ENCODE data around the gene MCM6.

- TF ChIP-seq CTCF (IDR thresholded peaks at IDR 0.05; ENCODE audit: poor library complexity, severe bottlenecking) (no peak), POLR2AphosphoS5 (IDR thresholded peaks at IDR 0.05) (no peak), EZH2 (IDR thresholded peaks at IDR 0.05; ENCODE audit: borderline replicate concordance, insufficient read depth, low read length, poor library complexity, severe bottlenecking) (no peak)
Observed at GRCh38 chr2:135817466-135817865, 58.8 kb downstream of the MCM6 start.
